ENCODE measurements around the gene ATP2C2. TPM values are rescaled to one million over a fixed set of nuclear protein-coding genes. Genes with fewer than 3 reads are reported as not detected.
"Not testable (repeated sequence)": the region's sequence is repeated elsewhere in the genome, so short reads cannot be mapped to it uniquely, and the experiment has no call there.

The ATP2C2 gene
- total RNA-seq, 2 experiments from 2014 or later: not detected

DNA sequence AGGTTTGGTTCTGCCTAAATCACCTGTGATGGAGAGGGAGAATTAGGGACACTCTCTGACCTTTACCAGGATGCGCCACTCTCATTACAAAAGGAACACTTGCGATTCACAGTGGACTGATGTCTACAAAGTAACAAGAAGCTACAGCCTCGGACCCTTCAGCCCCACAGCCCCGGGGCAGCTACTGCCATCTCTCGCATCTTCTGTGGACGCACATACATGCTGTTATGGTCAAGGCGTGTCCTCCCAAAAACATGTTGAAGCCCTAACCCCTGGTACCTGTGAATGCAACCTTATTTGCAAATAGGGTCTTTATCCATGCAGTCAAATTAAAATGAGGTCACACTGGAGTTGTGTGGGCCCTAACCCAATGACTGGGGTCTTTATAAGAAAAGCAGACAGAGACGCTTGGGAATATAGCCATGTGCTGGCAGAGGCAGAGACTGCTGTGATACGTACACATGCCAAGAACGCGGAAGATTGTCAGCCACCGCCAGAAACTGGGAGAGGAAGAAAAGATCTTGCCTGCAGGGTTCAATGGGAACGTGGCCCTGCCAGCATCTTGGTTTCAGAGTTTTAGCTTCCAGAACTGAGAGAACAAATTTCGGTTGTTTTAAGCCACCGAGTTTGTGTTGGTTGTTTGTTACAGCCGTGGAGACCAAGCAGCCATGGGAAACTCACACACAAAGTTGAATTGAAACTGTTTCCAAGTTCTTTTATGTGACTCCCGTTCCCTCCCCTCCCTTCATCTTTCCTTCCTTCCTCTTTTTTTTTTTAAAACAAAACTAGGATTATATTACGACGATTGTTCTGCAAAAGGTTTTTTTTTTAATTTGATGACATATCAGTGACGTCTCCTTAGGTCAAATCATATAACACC lies 23.1 kb downstream of the ATP2C2 start:
- H3K9me3 Mint-ChIP-seq: no peaks in the 10 kb centered on the region
- H3K27me3 Mint-ChIP-seq: peaks cover 9% of the 10 kb centered on the region
- H3K4me3 Mint-ChIP-seq: no peak overlapping the region
- H3K36me3 Mint-ChIP-seq: no peaks in the 10 kb centered on the region
- no peaks in the 10 kb centered on the region for H3K4me1 Mint-ChIP-seq
- no peak overlapping the region for H3K27ac Mint-ChIP-seq
- DNase-seq: no peak

DNA sequence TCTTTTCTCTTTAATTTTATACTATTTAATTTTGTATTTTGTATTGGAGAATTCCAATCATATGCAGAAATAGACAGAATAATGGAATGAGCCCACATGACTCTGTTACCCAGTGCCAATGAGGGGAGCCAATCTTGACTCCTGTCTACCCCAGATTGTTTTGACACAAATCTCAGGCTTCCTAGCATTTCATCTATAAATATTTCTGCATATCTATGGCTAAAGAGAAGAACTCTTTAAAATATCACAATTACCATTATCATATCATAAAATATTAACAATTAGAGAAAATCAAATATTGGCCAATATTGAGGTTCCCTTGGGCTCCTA lies 23.7 kb downstream of the ATP2C2 start:
- Mint-ChIP-seq H3K27ac (no peak overlapping the region), H3K36me3 (no peaks in the 10 kb centered on the region), H3K4me3 (no peak overlapping the region), H3K4me1 (no peaks in the 10 kb centered on the region), H3K27me3 (peaks cover 13% of the 10 kb centered on the region), H3K9me3 (no peaks in the 10 kb centered on the region)
- DNase-seq: no peak

GRCh38 chr16:84396082-84396481 lies 27.7 kb downstream of the ATP2C2 start:
- not testable (repeated sequence) for H3K4me3 Mint-ChIP-seq, DNase-seq, H3K27ac Mint-ChIP-seq, H3K4me1 Mint-ChIP-seq, H3K9me3 Mint-ChIP-seq, H3K36me3 Mint-ChIP-seq
- H3K27me3 Mint-ChIP-seq: peaks cover 20% of the 10 kb centered on the region

- Mint-ChIP-seq H3K27ac (no peak overlapping the region), H3K27me3 (peaks cover 22% of the 10 kb centered on the region), H3K4me3 (no peak overlapping the region), H3K9me3 (peaks cover 4% of the 10 kb centered on the region), H3K4me1 (no peaks in the 10 kb centered on the region), H3K36me3 (no peaks in the 10 kb centered on the region)
- DNase-seq: no peak
Observed at GRCh38 chr16:84396537-84397008, 28.2 kb downstream of the ATP2C2 start.

GRCh38 chr16:84397090-84397489 lies 28.8 kb downstream of the ATP2C2 start:
- no peaks in the 10 kb centered on the region for H3K36me3 Mint-ChIP-seq
- peaks cover 4% of the 10 kb centered on the region for H3K9me3 Mint-ChIP-seq
- DNase-seq: no peak
- H3K4me3 Mint-ChIP-seq: no peak overlapping the region
- no peaks in the 10 kb centered on the region for H3K4me1 Mint-ChIP-seq
- H3K27me3 Mint-ChIP-seq: peaks cover 27% of the 10 kb centered on the region
- H3K27ac Mint-ChIP-seq: no peak overlapping the region

DNA sequence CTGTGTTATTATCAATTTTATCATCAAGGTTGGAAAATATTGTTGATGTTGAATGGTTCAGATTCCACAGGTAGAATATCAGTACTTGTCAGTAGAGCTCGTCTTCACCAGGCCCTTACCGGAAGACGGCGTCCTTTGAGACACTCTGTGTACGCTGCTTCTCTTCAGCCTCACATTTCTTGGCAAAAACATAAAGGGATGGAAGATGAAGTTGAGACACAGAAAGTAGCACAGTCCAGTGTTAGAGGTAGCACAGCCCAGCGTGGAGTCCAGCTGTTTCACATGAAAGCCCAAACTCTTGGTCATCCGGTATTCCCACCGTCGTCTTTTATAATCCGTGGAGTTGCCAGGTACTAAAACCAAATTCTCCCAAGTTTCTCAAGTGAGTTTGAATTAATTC lies 30.4 kb downstream of the ATP2C2 start:
- peaks cover 4% of the 10 kb centered on the region for H3K9me3 Mint-ChIP-seq
- H3K36me3 Mint-ChIP-seq: no peaks in the 10 kb centered on the region
- no peak overlapping the region for H3K4me3 Mint-ChIP-seq
- H3K27me3 Mint-ChIP-seq: peaks cover 28% of the 10 kb centered on the region
- no peak overlapping the region for H3K27ac Mint-ChIP-seq
- no peak for DNase-seq
- no peaks in the 10 kb centered on the region for H3K4me1 Mint-ChIP-seq

GRCh38 chr16:84399912-84400311 lies 31.6 kb downstream of the ATP2C2 start:
- H3K4me1 Mint-ChIP-seq, DNase-seq, H3K4me3 Mint-ChIP-seq, H3K9me3 Mint-ChIP-seq, H3K36me3 Mint-ChIP-seq, H3K27ac Mint-ChIP-seq: not testable (repeated sequence)
- H3K27me3 Mint-ChIP-seq: peaks cover 36% of the 10 kb centered on the region

DNA sequence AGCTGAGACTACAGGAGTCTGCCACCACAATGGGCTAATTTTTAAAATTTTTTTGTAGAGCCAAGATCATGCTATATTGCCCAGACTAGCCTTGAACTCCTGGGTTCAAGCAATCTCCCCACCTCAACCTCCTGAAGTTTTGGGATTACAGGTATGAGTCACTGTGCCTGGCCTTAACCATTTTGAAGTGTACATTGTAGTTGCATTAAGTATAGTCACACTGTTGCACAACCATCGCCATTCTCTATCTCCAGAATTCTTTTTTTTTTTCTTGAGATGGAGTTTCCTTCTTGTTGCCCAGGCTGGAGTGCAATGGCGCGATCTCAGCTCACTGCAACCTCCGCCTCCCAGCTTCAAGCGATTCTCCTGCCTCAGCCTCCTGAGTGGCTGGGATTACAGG lies 35.1 kb downstream of the ATP2C2 start:
- H3K4me3 Mint-ChIP-seq, H3K27ac Mint-ChIP-seq, H3K36me3 Mint-ChIP-seq, DNase-seq, H3K4me1 Mint-ChIP-seq, H3K9me3 Mint-ChIP-seq: not testable (repeated sequence)
- peaks cover 54% of the 10 kb centered on the region for H3K27me3 Mint-ChIP-seq

DNA sequence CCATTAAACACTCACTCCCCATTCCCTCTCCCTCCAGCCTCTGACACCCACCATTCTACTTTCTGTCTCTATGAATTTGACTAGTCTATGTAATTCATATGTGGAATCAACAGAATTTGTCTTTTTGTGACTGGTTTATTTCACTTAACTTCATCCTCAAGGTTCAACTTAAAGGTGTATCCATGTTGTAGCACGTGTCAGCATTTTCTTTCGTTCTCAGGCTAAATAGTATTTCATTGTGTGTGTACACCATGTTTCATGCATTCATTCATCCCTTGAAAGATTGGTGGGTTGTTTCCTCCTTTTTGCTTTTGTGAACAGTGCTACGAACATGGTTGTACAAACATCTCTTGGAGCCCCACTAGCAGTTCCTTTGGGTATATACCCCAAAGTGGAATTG lies 36.0 kb downstream of the ATP2C2 start:
- peaks cover 2% of the 10 kb centered on the region for H3K4me1 Mint-ChIP-seq
- peaks cover 4% of the 10 kb centered on the region for H3K9me3 Mint-ChIP-seq
- H3K27me3 Mint-ChIP-seq: peaks cover 54% of the 10 kb centered on the region
- no peak overlapping the region for H3K4me3 Mint-ChIP-seq
- H3K36me3 Mint-ChIP-seq: no peaks in the 10 kb centered on the region
- no peak for DNase-seq
- no peak overlapping the region for H3K27ac Mint-ChIP-seq

- Mint-ChIP-seq H3K36me3 (no peaks in the 10 kb centered on the region), H3K4me3 (no peak overlapping the region), H3K27me3 (peaks cover 54% of the 10 kb centered on the region), H3K9me3 (peaks cover under 1% of the 10 kb centered on the region), H3K27ac (no peak overlapping the region), H3K4me1 (peaks cover 2% of the 10 kb centered on the region)
- no peak for DNase-seq
Observed at GRCh38 chr16:84404936-84405639, 36.8 kb downstream of the ATP2C2 start.

- Mint-ChIP-seq H3K9me3 (no peaks in the 10 kb centered on the region), H3K4me1 (peaks cover 2% of the 10 kb centered on the region), H3K27me3 (peaks cover 48% of the 10 kb centered on the region), H3K36me3 (no peaks in the 10 kb centered on the region), H3K4me3 (no peak overlapping the region), H3K27ac (no peak overlapping the region)
- no peak for DNase-seq
Observed at GRCh38 chr16:84406006-84406963, 37.9 kb downstream of the ATP2C2 start.

DNA sequence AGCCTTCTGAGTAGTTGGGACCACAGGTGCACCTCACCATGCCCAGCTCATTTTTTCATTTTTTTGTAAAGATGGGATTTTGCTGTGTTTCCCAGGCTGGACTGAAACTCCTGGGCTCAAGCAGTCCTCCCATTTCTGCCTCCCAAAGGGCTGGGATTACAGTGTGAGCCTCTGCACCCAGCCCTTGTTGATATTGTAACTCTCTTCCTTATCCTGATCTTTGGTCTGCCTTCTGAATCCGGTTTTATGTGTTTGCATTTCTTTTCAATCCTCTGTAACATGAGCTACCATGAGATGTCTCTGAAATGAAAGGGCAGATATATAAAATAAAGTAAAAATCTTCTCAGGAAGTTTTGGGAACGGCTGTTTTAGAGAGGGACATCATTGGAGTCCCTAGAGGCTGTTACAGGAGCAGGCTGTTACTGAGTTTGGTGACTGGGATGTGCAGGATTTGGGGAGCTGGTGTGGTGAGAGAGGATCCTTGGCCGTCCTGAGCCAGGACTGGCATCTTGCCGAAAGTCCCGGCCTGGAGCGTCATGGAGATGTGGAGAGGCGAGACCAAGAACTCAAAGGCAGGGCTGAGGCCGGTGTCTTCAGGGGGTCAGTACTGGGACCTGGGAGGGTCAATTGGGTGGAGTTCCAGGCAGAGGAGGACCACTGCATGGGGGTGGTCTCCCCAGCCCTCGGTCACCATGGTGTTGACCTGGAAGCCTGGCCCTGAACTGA lies 39.4 kb downstream of the ATP2C2 start:
- H3K4me1 Mint-ChIP-seq: peaks cover 2% of the 10 kb centered on the region
- no peaks in the 10 kb centered on the region for H3K9me3 Mint-ChIP-seq
- H3K4me3 Mint-ChIP-seq: no peak overlapping the region
- DNase-seq: no peak
- no peaks in the 10 kb centered on the region for H3K36me3 Mint-ChIP-seq
- peaks cover 36% of the 10 kb centered on the region for H3K27me3 Mint-ChIP-seq
- H3K27ac Mint-ChIP-seq: no peak overlapping the region

- Mint-ChIP-seq H3K9me3 (no peaks in the 10 kb centered on the region), H3K4me1 (peaks cover 2% of the 10 kb centered on the region), H3K4me3 (no peak overlapping the region), H3K27me3 (peaks cover 36% of the 10 kb centered on the region), H3K27ac (no peak overlapping the region), H3K36me3 (no peaks in the 10 kb centered on the region)
- DNase-seq: no peak
Observed at GRCh38 chr16:84408314-84408690, 40.0 kb downstream of the ATP2C2 start.

GRCh38 chr16:84408856-84409255 lies 40.5 kb downstream of the ATP2C2 start:
- DNase-seq: no peak
- H3K36me3 Mint-ChIP-seq: no peaks in the 10 kb centered on the region
- no peaks in the 10 kb centered on the region for H3K9me3 Mint-ChIP-seq
- peaks cover 35% of the 10 kb centered on the region for H3K27me3 Mint-ChIP-seq
- peaks cover 2% of the 10 kb centered on the region for H3K4me1 Mint-ChIP-seq
- no peak overlapping the region for H3K4me3 Mint-ChIP-seq
- no peak overlapping the region for H3K27ac Mint-ChIP-seq

All from activated naive CD8-positive, alpha-beta T cell treated with anti-CD3 and anti-CD28 coated beads for 36 hours (primary cell).